HEK293 (cell line): ENCODE results near the gene MYO1D.

ENCODE experiments used
- CTCF ChIA-PET: fragments of 350-600 bp; formaldehyde crosslinking; extraction: SDS; loops from one replicate; lab custom pipeline; 2021; ENCODE audit warnings: antibody characterized with exemption; lab: Yijun Ruan, JAX
- POLR2A ChIA-PET: fragments of 300-600 bp; formaldehyde crosslinking; extraction: SDS; loops from one replicate; lab custom pipeline; 2020; ENCODE audit warnings: antibody characterized with exemption, inconsistent platforms; lab: Yijun Ruan, JAX
- H3K27ac ChIP-seq: fragments of 200-500 bp; sonication (Bioruptor generic); 2 replicates; pipeline ENCODE4 v1.5.1; 2014; ENCODE audit warnings: low read depth, low read length, control low read depth, inconsistent platforms; ENCODE audit errors: extremely low read depth
- H3K36me3 ChIP-seq, 2 experiments: fragments of 200-500 bp in 1 of 2; sonication (Bioruptor generic) in 1 of 2; 1 replicate in 1 of 2; 2 replicates in 1 of 2; pipeline ENCODE4 v1.5.1; 2014 to 2017; ENCODE audit warnings: inconsistent platforms in 2 of 2, low read length in 2 of 2; ENCODE audit not compliant: control insufficient read depth in 2 of 2, insufficient read depth in 1 of 2
- H3K4me1 ChIP-seq: fragments of 200-500 bp; sonication (Bioruptor generic); 2 replicates; pipeline ENCODE4 v1.5.1; 2014; ENCODE audit warnings: mild to moderate bottlenecking, low read length, inconsistent platforms; ENCODE audit not compliant: control insufficient read depth, insufficient read depth
- H3K4me3 ChIP-seq: 2 replicates; pipeline ENCODE4 v1.5.1; 2011; ENCODE audit warnings: low read depth, mild to moderate bottlenecking, control low read depth, low read length, moderate library complexity
- H3K9me3 ChIP-seq: fragments of 200-500 bp; sonication (Bioruptor generic); 2 replicates; pipeline ENCODE4 v1.5.1; 2014; ENCODE audit warnings: low read depth, low read length, inconsistent platforms; ENCODE audit not compliant: control insufficient read depth, insufficient read depth
- GLI4 ChIP-seq: fragments of 450-650 bp; formaldehyde crosslinking; IDR thresholded peaks from 2 replicates; pipeline ENCODE4 v1.5.1; 2016; ENCODE audit warnings: missing biosample characterization, missing genetic modification characterization
- GLIS1 ChIP-seq: fragments of 450-650 bp; formaldehyde crosslinking; IDR thresholded peaks from 2 replicates; pipeline ENCODE4 v1.5.1; 2016; ENCODE audit warnings: missing biosample characterization, missing genetic modification characterization
- KLF9 ChIP-seq: fragments of 450-650 bp; formaldehyde crosslinking; IDR thresholded peaks from 2 replicates; pipeline ENCODE4 v1.5.1; 2016; ENCODE audit warnings: missing biosample characterization, missing genetic modification characterization, low read depth
- PRDM1 ChIP-seq: fragments of 450-650 bp; formaldehyde crosslinking; IDR thresholded peaks from 2 replicates; pipeline ENCODE4; 2016; ENCODE audit warnings: missing biosample characterization, missing genetic modification characterization
- SALL2 ChIP-seq: fragments of 450-650 bp; formaldehyde crosslinking; IDR thresholded peaks from 2 replicates; pipeline ENCODE4 v1.5.0; 2017; ENCODE audit warnings: missing biosample characterization, mild to moderate bottlenecking, missing genetic modification characterization, borderline replicate concordance
- SCRT1 ChIP-seq: fragments of 450-650 bp; formaldehyde crosslinking; IDR thresholded peaks from 2 replicates; pipeline ENCODE4 v1.5.1; 2016; ENCODE audit warnings: missing biosample characterization, missing genetic modification characterization, borderline replicate concordance
- ZFP37 ChIP-seq: fragments of 450-650 bp; formaldehyde crosslinking; IDR thresholded peaks from 2 replicates; pipeline ENCODE4 v1.5.1; 2016; ENCODE audit warnings: missing biosample characterization, missing genetic modification characterization
- ZNF121 ChIP-seq: fragments of 450-650 bp; formaldehyde crosslinking; IDR thresholded peaks from 2 replicates; pipeline ENCODE4 v1.5.1; 2016; ENCODE audit warnings: missing biosample characterization, missing genetic modification characterization
- ZNF155 ChIP-seq: fragments of 450-650 bp; formaldehyde crosslinking; IDR thresholded peaks from 2 replicates; pipeline ENCODE4 v1.5.1; 2016; ENCODE audit warnings: missing biosample characterization, missing genetic modification characterization
- ZNF157 ChIP-seq: fragments of 450-650 bp; formaldehyde crosslinking; IDR thresholded peaks from 2 replicates; pipeline ENCODE4 v1.5.1; 2016; ENCODE audit warnings: missing biosample characterization, missing genetic modification characterization
- ZNF211 ChIP-seq: fragments of 450-650 bp; formaldehyde crosslinking; IDR thresholded peaks from 2 replicates; pipeline ENCODE4 v1.5.1; 2016; ENCODE audit warnings: low read depth, missing biosample characterization, missing genetic modification characterization
- ZNF266 ChIP-seq: fragments of 450-650 bp; formaldehyde crosslinking; IDR thresholded peaks from 2 replicates; pipeline ENCODE4 v1.5.1; 2016; ENCODE audit warnings: missing biosample characterization, missing genetic modification characterization, low read depth
- ZNF302 ChIP-seq: fragments of 450-650 bp; formaldehyde crosslinking; IDR thresholded peaks from 2 replicates; pipeline ENCODE4 v1.5.1; 2016; ENCODE audit warnings: missing biosample characterization, missing genetic modification characterization, low read depth
- ZNF366 ChIP-seq: fragments of 450-650 bp; formaldehyde crosslinking; conservative IDR thresholded peaks from 2 replicates; pipeline ENCODE4 v1.5.1; 2016; ENCODE audit warnings: missing biosample characterization, missing genetic modification characterization
- ZNF404 ChIP-seq: fragments of 450-650 bp; formaldehyde crosslinking; IDR thresholded peaks from 2 replicates; pipeline ENCODE4 v1.5.1; 2017; ENCODE audit warnings: missing biosample characterization, missing genetic modification characterization
- ZNF561 ChIP-seq: fragments of 450-650 bp; IDR thresholded peaks from 2 replicates; pipeline ENCODE4 v1.5.1; 2018; ENCODE audit warnings: missing biosample characterization, missing genetic modification characterization, borderline replicate concordance
- ZNF610 ChIP-seq: fragments of 450-650 bp; formaldehyde crosslinking; IDR thresholded peaks from 2 replicates; pipeline ENCODE4 v1.5.1; 2016; ENCODE audit warnings: missing biosample characterization, missing genetic modification characterization, borderline replicate concordance
- ZNF624 ChIP-seq: fragments of 450-650 bp; formaldehyde crosslinking; IDR thresholded peaks from 2 replicates; pipeline ENCODE4 v1.5.1; 2017; ENCODE audit warnings: missing biosample characterization, missing genetic modification characterization
- ZNF654 ChIP-seq: fragments of 450-650 bp; formaldehyde crosslinking; IDR thresholded peaks from 2 replicates; pipeline ENCODE4 v1.5.1; 2016; ENCODE audit warnings: low read depth, missing biosample characterization, missing genetic modification characterization
- ZNF747 ChIP-seq: fragments of 450-650 bp; formaldehyde crosslinking; IDR thresholded peaks from 2 replicates; pipeline ENCODE4 v1.5.1; 2016; ENCODE audit warnings: missing biosample characterization, missing genetic modification characterization
- ZNF830 ChIP-seq: fragments of 450-650 bp; IDR thresholded peaks from 2 replicates; pipeline ENCODE4 v1.5.0; 2018; ENCODE audit warnings: missing biosample characterization, missing genetic modification characterization, low read depth, mild to moderate bottlenecking, moderate library complexity
- ZSCAN23 ChIP-seq: fragments of 450-650 bp; formaldehyde crosslinking; IDR thresholded peaks from 2 replicates; pipeline ENCODE4 v1.5.1; 2016; ENCODE audit warnings: missing biosample characterization, missing genetic modification characterization
- TF ChIP-seq, protein P1 (sequence below): fragments of 450-650 bp; formaldehyde crosslinking; IDR thresholded peaks from 2 replicates; pipeline ENCODE4 v1.5.1; 2016; ENCODE audit warnings: missing biosample characterization, missing genetic modification characterization
- TF ChIP-seq, protein P2 (sequence below): fragments of 450-650 bp; formaldehyde crosslinking; optimal IDR thresholded peaks from 2 replicates; pipeline ENCODE3; 2016; ENCODE audit warnings: missing biosample characterization, mild to moderate bottlenecking, missing genetic modification characterization
- TF ChIP-seq, protein P3 (sequence below): fragments of 450-650 bp; formaldehyde crosslinking; IDR thresholded peaks from 2 replicates; pipeline ENCODE4 v1.5.1; 2016; ENCODE audit warnings: missing biosample characterization, missing genetic modification characterization
- TF ChIP-seq, protein P4 (sequence below): fragments of 450-650 bp; formaldehyde crosslinking; IDR thresholded peaks from 2 replicates; pipeline ENCODE4 v1.5.1; 2016; ENCODE audit warnings: missing biosample characterization, missing genetic modification characterization
- TF ChIP-seq, protein P5 (sequence below): fragments of 450-650 bp; formaldehyde crosslinking; IDR thresholded peaks from 2 replicates; pipeline ENCODE4 v1.5.1; 2017; ENCODE audit warnings: missing biosample characterization, missing genetic modification characterization

Gene MYO1D

DNA sequence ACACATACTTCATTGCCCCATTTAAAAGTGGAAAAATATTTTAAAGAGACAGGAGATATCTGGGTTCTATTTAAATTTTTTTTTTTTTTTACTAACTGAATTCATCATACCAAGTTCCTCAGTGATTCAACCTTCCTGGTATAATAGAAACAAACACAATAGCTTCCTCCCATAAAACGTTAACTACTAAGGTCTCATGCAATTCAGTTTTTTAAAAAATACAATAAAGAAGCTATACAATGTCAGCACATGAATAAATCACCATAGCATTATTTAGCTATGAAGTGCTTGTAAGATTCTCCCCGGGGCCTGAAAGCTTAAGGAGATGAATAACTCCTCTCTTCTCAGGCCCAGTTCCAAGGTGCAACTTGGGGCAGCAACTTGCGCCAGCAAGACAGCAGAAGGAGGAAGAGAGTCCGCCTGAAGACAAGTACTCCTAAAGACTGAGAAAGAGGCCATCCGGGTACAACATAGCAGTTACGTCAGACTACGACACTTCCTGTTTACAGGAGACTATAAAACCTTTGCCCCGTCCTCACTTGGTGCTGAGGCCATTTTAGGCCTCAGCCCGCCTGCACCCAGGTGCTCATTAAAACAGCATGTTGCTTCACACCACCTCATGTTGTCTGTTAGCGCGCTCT lies 81.5 kb downstream of the MYO1D start (continued):
- TF ChIP-seq ZNF624 (tag by site-specific recombination), result no peak
- TF ChIP-seq SALL2 (tag by site-specific recombination), result no peak
- TF ChIP-seq ZNF157, result no peak
- TF ChIP-seq GLI4, result no peak
- TF ChIP-seq ZNF561 (tag by site-specific recombination), result no peak
- TF ChIP-seq ZNF121 (tag by site-specific recombination), result no peak
- no peak for TF ChIP-seq ZNF830

DNA sequence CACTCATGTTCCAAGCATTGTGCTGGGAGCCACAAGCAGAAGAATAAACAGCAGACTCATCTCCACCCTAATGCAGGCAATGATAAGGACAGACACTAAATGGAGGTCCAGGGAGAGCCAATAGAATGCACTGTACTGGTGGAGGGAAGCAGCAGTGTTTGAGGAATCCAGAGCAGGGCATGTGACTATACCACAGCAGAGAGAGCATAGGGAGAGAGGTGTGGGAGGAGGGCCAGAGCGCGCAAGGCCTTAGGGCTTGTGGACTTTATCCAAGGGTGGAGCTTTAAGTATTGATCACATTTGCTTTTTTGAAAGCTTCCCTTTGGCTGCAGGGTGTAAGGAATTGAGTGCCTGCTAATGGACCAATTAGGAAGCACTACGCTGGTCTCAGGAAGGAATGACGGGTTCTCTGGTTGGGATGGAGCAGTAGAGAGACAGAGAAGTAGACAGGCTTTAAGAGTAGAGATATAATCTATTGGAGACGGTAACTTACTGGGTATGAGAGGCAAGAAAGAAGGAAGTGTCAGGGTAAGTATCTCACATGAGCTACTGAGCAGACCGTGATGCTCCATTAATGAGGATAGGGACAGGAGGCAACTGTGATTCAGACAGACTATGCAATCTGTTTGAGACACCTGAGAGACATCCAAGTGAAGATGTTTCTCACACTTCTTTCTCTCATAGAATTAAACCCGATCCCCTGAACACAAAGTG lies 82.2 kb downstream of the MYO1D start:
- H3K4me1 ChIP-seq, result no peaks in the 10 kb centered on the region
- ChIA-PET POLR2A (no interaction called here), CTCF (interaction anchor here (0.7 to 12.7 kb wide), 5 partner anchors 13 to 1212 kb away, joined by 3 to 96 read pairs (median 4); partner anchors contain the start of gene MYO1D)
- H3K9me3 ChIP-seq, result no peaks in the 10 kb centered on the region
- H3K36me3 ChIP-seq, result no peaks in the 10 kb centered on the region
- no peak overlapping the region for H3K27ac ChIP-seq
- H3K4me3 ChIP-seq, result no peak overlapping the region
- no peak for TF ChIP-seq ZNF654 (tag by site-specific recombination)
- TF ChIP-seq ZNF404, result no peak
- TF ChIP-seq ZNF211, result no peak
- no peak for TF ChIP-seq GLIS1 (tag by site-specific recombination)
- TF ChIP-seq, protein P1, sequence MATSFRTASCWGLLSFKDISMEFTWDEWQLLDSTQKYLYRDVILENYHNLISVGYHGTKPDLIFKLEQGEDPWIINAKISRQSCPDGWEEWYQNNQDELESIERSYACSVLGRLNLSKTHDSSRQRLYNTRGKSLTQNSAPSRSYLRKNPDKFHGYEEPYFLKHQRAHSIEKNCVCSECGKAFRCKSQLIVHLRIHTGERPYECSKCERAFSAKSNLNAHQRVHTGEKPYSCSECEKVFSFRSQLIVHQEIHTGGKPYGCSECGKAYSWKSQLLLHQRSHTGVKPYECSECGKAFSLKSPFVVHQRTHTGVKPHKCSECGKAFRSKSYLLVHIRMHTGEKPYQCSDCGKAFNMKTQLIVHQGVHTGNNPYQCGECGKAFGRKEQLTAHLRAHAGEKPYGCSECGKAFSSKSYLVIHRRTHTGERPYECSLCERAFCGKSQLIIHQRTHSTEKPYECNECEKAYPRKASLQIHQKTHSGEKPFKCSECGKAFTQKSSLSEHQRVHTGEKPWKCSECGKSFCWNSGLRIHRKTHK (tag by site-specific recombination), result no peak
- no peak for TF ChIP-seq ZSCAN23 (tag by site-specific recombination)
- TF ChIP-seq ZNF155 (tag by site-specific recombination), result no peak
- no peak for TF ChIP-seq PRDM1 (tag by site-specific recombination)
- TF ChIP-seq SCRT1 (tag by site-specific recombination), result no peak
- no peak for TF ChIP-seq ZFP37
- no peak for TF ChIP-seq ZNF747 (tag by site-specific recombination)
- TF ChIP-seq, protein P2, sequence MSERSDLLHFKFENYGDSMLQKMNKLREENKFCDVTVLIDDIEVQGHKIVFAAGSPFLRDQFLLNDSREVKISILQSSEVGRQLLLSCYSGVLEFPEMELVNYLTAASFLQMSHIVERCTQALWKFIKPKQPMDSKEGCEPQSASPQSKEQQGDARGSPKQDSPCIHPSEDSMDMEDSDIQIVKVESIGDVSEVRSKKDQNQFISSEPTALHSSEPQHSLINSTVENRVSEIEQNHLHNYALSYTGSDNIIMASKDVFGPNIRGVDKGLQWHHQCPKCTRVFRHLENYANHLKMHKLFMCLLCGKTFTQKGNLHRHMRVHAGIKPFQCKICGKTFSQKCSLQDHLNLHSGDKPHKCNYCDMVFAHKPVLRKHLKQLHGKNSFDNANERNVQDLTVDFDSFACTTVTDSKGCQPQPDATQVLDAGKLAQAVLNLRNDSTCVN (tag by site-specific recombination), result no peak
- TF ChIP-seq ZNF366, result no peak
- no peak for TF ChIP-seq ZNF610 (tag by site-specific recombination)
- no peak for TF ChIP-seq ZNF266 (tag by site-specific recombination)
- TF ChIP-seq ZNF302 (tag by site-specific recombination), result no peak

DNA sequence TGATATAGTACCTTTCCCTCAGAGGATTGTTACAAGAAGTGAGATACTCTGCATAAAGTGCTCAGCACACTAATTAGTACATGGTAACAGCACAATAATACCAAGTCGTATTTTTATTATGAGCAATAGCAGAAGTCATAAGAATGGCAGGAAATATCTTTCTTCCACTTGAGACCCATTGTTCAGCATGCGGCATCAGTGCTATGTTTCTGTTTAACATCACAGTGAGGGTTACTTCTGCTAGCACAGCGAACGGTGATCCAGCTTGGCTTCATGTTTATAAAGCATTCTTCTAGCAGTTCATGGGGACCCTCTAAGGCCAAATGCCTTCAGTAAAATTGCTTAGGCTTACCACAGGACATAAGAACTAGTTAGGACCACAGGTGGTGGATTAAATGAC lies 83.1 kb downstream of the MYO1D start:
- Histone ChIP-seq H3K4me1 (no peaks in the 10 kb centered on the region), H3K36me3 (no peaks in the 10 kb centered on the region), H3K4me3 (no peak overlapping the region), H3K27ac (no peak overlapping the region), H3K9me3 (no peaks in the 10 kb centered on the region)
- ChIA-PET POLR2A (no interaction called here), CTCF (interaction anchor here (0.7 to 12.7 kb wide), 6 partner anchors 12 to 235 kb away, joined by 3 to 96 read pairs (median 4); partner anchors contain the start of gene MYO1D)
- no peak for TF ChIP-seq KLF9 (tag by site-specific recombination)
- TF ChIP-seq, protein P3, sequence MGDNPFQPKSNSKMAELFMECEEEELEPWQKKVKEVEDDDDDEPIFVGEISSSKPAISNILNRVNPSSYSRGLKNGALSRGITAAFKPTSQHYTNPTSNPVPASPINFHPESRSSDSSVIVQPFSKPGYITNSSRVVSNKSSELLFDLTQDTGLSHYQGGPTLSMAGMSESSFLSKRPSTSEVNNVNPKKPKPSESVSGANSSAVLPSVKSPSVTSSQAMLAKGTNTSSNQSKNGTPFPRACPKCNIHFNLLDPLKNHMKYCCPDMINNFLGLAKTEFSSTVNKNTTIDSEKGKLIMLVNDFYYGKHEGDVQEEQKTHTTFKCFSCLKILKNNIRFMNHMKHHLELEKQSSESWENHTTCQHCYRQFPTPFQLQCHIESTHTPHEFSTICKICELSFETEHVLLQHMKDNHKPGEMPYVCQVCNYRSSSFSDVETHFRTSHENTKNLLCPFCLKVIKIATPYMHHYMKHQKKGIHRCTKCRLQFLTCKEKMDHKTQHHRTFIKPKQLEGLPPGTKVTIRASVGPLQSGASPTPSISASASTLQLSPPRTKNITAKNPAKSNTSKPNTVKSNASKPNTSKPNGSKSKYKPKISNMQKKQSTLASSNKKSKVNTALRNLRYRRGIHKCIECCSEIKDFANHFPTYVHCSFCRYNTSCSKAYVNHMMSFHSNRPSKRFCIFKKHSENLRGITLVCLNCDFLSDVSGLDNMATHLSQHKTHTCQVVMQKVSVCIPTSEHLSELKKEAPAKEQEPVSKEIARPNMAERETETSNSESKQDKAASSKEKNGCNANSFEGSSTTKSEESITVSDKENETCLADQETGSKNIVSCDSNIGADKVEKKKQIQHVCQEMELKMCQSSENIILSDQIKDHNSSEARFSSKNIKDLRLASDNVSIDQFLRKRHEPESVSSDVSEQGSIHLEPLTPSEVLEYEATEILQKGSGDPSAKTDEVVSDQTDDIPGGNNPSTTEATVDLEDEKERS (tag by site-specific recombination), result no peak
- TF ChIP-seq, protein P4, sequence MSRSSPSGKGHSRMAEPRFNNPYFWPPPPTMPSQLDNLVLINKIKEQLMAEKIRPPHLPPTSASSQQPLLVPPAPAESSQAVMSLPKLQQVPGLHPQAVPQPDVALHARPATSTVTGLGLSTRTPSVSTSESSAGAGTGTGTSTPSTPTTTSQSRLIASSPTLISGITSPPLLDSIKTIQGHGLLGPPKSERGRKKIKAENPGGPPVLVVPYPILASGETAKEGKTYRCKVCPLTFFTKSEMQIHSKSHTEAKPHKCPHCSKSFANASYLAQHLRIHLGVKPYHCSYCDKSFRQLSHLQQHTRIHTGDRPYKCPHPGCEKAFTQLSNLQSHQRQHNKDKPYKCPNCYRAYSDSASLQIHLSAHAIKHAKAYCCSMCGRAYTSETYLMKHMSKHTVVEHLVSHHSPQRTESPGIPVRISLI (tag by site-specific recombination), result no peak
- TF ChIP-seq, protein P5, sequence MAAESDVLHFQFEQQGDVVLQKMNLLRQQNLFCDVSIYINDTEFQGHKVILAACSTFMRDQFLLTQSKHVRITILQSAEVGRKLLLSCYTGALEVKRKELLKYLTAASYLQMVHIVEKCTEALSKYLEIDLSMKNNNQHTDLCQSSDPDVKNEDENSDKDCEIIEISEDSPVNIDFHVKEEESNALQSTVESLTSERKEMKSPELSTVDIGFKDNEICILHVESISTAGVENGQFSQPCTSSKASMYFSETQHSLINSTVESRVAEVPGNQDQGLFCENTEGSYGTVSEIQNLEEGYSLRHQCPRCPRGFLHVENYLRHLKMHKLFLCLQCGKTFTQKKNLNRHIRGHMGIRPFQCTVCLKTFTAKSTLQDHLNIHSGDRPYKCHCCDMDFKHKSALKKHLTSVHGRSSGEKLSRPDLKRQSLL (tag by site-specific recombination), result no peak
